Right renal cortex interstitium (tissue), 3 donors: Measurements from ENCODE around the gene MSANTD2. TPM values are rescaled to one million over a fixed set of nuclear protein-coding genes. Genes with fewer than 3 reads are reported as not detected.

ENCODE experiments used
- DNase-seq, 3 donors: peaks; one replicate each; pipeline ENCODE4 v3.0.0-alpha.2; 2013; ENCODE audit warnings: low read depth in 3 of 3, low spot score in 2 of 3
- polyA plus RNA-seq, 3 donors: library from polyadenylated mRNA; unstranded; fragments of 120-200 nt; gene quantifications; one replicate each; pipeline ENCODE4 v1.2.1, GENCODE V29; 2013; ENCODE audit not compliant: insufficient read length in 3 of 3

Gene MSANTD2
- 10 to 100 TPM; 24.3 to 25.7 (median 25.1) TPM for polyA plus RNA-seq

DNA sequence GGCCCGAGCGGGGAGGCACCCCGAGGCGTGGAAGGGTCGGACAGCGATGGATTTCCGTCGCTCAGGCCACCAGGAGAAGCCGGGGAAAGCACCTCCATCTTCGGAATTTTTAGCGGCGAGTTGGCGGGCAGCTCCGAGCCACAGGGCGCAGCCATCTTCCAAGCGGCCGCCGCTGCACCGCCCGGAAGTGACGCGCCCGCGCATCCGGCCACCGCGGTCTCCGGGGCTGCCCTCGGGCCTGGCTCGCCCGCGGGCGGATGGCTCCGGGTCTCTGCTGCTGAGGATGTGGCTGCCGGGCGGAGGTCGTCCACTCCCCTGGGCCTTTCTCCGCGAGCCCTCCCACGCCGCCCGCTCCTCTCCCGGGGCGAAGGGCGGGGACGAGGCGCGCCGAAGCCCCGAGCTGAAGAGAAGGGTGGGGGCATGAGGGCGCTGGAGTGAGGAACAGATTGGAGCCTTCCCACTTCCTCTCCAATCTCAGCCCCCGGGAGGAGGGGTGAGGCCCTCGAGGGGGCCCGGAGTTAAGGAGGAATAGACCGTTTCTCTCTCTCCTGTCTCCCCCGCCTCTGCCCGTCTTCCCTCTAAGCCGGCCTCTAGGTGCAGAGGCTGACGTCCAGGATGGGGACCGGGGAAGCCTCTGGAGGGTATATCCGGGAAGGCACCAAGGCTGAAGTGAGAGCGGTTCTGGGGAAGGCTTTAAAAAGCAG, at the start of gene MSANTD2:
TSS of gene MSANTD2 (minus strand) at position 181 of the 704 bp plus-strand sequence. CDS start at position 155, 26 bp downstream.
- peak; percentile 74 to 85 (median 84) for DNase-seq

DNA sequence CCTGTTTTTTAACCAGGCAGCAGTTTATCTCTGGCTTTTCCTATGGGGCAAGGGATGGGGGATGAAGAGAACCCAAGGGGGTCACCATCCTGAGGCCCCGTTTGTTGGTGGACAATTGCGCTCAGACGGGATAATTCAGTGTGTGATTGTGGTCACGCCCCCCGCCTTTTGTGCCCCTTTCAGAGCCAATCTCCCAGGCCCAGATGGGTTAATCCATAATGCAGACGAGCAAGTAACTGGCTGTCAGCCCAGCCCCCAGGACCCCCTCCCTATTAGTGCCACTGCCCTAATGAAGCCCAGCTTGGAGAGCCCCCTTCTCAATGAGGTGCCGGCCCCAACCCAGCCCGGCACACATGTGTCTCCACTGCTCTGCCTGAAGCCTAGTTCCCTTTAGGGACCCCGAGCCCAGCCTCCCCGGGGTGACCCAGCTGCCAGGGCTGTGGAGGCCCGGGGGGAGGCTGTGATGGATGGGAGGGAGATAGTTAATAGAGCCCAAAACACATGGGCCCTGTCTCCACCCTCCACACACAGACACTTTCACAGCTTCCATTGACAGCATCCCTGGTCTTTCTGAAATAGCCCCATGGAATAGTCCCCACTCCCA, 46.0 kb upstream of the MSANTD2 start:
- no peak for DNase-seq

DNA sequence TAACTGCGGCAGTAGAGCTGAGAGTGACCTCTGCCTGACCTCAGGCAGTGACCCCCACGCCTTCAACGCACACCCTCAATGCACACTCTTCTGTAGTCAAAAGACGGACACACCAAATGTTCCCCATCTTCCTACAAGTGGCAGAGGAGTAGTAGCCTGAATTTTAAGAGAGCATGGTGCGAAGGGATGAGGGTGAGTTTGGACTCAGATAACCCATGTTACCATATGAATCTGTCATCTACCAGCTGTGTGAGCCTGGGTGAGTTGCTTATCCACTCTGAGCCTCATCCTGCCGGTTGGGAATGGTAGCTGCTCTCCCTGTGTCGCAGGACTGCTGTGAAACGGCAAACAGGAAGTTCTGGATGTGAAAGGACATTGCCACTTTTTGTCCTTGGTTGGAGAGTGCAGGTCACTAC, 44.5 kb upstream of the MSANTD2 start:
- no peak for DNase-seq

DNA sequence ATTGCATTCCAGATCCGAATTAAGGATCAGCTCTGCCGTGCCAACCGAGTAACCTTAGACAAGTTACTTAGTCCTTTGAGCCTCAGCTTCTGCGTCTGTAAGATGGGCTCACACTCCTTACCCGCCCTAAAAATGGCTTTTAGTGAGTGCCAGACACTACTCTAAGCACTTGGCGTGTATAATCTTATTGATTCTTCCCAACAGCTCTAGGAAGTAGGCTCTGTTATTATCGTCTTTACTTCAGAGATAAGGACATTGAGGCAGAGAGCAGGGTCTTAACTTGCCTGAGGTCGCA, 43.4 kb upstream of the MSANTD2 start:
- DNase-seq: no peak

DNA sequence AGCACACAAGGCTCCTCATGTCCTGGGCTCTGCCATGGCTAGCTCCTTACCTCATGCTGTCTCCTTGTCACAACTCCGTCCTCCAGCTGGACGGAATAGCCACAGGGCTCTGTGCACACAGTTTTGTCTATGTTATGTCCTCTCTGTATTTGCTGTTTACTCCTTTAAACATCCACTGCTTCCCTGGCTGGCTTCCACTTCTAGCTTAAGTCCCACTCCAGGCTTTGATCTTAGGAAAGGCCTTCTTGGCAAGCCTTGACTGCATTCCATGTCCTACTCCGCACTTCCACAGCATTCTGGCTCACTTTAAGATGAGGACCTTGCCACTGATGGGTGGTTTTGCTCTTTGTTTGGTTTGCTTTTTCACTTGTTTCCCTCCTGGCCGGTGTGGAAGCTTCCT, 42.1 kb upstream of the MSANTD2 start:
- no peak for DNase-seq

DNA sequence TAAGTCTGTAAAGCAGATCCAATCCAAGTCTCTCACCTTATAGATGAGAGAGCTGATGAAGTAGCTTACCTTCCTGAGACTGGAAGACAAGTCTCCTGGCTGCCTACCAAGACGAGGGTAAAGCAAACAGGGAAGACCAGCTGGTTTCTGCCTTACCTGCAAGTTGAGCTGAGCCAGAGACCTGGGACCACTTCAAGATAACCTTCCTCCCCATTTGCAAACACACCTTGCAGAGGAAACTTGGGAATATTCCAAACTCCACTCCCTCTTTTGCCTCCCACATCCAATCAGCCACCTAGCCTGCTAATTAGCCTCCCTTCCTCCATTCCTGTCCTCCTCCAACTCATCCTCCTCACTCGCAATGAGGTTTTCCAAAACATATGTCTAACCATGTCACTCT, 41.6 kb upstream of the MSANTD2 start:
- DNase-seq: no peak

DNA sequence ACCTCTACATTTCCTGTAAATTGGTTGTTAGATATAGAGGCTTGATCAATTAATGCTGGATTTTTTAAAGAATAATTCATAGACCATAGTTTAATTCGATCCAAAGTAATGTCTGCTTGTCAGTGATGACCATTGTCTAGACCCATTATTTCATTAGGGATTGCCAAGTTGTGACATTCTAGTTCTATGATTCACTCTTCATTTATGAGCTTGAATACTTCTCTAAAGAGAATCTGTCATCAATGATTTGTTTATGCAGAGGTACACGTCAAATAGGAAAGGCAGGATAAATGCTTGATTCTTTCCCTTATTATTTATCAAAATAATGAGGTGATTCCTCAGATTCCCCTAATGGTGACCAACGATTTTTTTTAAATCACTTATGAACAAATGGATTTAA, 41.0 kb upstream of the MSANTD2 start:
- DNase-seq: no peak

DNA sequence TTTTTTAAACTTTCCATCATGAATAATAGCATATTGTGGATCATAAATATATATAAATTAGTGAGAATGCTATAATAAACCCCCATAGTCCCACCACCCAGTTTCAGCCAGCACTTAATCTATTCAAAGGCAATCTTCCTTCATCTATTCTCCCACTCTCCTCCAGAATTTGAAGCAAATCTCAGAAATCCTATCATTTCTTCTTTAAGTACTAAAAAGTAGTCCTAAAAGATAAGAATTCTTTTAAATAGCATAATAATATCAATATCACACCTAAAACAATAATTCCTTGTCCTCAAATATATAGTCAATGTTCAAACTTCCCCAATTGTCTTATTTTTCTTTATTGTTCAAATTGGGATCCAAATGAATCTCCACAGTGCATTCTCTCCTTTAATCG, 40.5 kb upstream of the MSANTD2 start:
- no peak for DNase-seq

DNA sequence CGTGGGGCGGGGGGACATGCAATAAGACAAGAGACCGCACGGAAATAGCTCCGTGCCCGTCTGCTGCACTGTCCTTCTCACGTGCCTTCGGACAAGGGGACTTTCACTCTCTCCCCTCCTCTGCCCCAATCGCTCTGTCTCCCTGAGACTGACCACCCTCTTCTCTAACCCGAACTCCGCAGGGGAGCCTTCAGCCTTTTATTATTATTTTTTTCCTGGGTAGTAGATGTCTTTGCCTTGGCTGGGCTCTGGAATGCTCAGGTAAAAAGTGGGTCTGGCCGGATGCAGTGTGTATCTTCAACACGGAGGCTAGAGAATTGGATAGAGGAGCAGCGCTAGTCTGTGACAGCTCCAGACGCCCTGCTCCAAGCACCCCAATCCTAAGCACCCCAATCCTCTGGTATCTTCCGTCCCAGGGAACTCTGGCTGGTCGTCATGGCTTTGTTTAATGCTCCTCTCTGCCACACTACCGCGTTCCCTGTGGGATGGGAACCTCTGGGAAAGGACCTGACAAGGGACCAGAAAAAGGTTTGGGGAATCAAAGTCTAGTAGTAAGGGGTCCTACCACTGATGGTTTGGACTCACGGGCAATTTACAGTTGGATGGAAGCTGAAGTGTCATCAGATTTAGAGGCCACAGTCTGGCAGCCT, 39.9 kb upstream of the MSANTD2 start:
- DNase-seq: no peak

DNA sequence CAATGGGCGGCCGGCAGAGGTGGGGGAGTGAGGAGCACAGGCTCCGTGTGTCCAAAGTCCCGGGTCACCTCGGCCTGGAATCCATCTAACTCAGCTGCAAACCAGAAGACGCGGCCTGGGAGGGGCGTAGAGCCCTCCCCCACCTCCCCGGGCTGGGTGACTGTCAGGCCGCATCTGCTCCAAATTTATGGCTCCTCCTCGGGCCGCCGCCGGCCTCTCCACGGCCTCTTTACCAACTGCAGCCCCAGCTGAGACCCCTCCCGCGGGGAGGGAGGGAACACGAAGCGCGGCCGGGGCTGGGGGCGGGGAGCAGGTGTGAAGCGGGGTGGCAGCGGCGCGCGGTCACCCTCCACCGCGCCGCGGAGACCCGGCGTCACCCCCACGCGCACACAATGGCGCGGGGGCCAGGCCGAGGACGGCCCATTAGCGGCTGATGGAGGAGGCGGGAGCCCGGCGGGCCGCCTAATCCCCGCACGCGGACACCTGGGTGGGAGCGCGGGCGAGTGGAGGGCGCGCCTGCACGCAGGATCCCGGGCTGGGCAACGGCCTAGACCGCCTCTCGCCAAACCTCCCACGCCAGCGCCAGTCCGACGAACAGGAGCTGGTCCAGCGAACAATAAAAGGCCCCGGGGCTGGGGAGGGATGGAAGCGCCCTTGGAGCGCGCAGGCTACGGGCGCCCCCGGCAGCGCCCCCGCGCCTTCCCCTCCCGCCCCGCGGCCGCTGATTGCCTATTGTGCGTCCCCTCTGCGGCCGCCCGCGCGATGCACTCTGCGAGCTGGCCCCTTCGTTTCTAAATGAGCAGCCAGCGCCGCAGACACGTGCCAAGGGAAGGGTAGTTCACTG, 39.1 kb upstream of the MSANTD2 start:
- no peak for DNase-seq

DNA sequence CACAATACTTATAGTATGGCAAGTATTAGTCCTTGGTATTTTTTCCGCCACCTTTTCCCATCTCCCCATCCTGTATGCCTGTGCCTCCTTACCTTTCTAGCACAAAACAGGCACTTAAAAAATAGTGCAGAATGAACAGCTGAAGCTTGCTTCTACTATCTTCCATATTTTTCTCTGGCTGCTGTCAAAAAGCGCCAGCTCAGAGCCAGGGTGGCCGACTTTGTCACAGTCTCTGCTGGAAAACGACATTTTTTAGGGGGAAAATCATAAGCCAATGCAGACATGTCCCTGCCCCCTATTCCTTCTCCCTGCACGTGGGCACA, 38.6 kb upstream of the MSANTD2 start:
- no peak for DNase-seq

DNA sequence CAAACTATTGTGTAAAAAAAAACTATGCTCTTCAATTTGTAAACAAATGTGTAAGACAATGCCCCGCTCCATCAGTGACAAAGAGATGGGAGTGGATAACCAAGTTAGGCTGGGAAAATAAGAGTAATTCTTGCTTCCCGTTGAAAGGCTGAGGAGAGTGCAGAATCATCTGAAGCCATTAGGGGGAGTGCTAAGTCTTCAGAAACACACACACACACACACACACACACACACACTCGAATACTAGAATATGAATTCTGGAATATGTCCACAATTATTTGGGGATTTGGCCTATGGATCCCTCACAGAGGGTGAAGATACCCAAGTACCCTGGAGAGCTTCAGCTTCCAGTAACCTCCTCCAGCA, 37.3 kb upstream of the MSANTD2 start:
- DNase-seq: no peak

DNA sequence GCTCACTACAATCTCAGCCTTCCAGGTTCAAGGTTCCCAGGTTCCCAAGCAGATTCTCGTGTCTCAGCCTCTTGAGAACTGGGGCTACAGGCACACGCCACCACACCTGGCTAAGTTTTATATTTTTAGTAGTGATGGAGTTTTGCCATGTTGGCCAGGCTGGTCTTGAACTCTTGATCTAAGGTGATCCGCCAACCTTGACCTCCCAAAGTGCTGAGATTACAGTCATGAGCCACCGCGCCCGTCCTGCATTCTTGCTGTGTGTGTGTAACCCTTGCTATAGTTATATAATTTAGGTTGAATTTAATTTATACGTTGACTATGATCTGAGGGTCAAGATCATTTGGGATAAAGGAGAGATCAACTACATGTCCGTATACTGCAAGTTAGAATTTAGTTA, 35.7 kb upstream of the MSANTD2 start:
- no peak for DNase-seq

DNA sequence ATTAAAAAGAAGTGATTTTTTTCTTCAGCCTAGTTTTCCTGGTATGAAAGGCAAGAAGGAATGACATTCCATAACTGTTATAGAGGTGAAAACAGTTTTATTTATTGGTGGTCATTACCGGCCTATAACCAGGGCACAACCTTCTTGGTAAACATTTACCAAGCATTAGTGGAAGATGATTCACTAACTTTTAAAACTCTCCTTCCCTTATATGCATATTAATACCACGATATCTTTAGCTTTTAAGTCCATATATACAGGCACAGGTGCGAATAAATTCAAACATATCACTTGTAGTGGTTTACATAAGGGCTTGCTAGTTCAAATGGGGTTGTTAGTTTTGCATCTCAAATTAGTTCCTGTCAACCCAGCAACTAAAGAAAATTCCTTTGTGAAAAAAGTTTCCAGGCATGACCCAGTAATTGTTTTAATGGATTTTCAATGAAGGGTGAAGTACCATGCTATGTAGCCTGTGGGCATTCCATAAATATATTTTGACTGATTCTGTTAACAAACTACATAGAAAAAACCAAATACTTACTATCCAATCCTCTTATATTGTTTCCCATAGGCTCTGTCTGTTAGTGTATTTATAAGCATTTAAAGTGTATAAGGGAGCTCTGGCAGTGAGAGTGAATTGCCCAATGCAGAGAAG, 34.4 kb upstream of the MSANTD2 start:
- no peak for DNase-seq

DNA sequence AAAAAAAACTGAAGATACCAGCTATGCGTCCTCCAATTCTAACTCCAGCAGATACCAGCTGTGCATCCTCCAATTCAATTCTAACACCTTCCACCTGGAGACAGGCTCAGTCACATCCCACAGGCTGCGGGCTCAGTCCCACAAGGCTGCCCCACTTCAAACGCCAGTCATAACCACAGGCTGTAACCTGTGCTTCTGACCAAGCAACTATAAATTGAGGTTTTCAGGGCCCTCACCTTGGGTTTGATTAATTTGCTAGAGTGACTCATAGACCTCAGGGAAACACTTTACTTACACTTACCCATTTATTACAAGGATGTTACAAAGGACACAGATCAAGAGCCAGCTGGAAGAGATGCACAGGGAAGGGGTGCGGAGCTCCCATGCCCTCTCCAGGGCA, 32.4 kb upstream of the MSANTD2 start:
- DNase-seq: no peak

DNA sequence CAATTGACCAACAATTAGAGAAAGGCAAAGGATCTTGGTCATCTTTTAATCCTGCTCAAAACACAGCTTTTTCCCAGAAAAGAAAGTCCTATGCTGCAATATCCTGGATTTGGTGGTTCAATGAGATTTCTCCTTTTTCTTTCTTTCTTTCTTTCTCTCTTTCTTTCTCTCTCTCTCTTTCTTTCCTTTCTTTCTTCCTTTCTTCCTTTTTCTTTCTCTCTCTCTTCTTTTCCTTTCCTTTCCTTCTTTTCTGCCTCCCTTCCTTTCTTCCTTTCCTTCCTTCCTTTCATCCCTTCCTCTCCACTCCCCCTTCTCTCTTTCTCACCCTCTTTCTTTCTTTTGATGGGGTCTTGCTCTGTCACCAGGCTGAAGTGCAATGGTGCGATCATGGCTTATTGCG, 31.7 kb upstream of the MSANTD2 start:
- DNase-seq: no peak

DNA sequence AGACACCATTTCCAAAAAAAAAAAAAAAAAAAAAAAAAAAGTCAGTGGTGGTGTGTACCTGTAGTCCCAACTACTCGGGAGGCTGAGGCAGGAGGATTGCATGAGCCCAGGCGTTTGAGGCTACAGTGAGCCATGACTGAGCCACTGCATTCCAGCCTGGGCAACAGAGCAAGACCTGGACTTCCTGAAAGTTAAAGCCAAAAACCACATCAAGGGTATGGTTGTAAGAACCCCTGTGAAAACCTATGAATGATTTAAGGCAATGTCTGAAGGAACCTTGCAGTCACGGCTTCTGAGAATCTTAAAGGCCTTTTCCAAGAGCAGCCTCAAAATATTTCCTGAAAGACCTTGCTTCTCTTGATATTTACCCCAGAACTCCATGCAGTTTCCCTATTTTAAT, 30.5 kb upstream of the MSANTD2 start:
- DNase-seq: no peak

DNA sequence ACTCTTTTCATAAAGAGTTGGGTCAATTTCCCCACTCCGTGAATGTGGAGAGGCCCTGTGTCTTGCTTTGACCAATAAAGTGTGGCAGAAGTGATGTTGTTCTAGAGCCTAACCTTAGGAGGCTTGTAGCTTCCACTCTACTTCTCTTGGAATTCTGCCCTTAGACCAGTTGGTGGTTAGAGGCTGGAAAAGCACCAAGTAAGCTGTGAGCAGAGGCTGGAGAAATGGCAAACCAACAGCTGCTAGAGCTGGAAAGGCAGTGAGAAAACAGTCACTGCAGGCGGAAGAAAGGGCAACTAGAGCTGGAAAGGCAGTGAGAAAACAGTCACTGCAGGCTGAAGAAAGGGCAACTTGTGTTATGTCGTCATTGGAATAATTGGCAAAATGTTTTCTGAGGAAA, 29.8 kb upstream of the MSANTD2 start:
- DNase-seq: no peak

DNA sequence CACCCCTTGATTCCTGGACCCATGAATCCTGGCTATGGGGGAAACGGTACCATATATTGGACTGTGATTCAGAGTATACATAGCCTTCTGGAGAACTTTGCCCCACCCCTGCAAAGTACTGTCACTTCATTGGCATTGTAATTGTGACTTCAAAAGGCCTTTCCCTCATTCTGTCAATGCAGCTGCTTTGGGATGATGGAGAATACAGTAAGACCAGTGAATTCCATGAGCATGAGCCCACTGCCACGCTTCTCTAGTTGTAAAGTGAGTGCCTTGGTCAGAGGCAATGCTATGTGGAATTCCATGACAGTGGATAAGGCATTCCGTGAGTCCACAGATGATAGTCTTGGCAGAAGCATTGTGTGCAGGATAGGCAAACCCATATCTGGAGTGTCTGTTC, 25.7 kb upstream of the MSANTD2 start:
- no peak for DNase-seq

DNA sequence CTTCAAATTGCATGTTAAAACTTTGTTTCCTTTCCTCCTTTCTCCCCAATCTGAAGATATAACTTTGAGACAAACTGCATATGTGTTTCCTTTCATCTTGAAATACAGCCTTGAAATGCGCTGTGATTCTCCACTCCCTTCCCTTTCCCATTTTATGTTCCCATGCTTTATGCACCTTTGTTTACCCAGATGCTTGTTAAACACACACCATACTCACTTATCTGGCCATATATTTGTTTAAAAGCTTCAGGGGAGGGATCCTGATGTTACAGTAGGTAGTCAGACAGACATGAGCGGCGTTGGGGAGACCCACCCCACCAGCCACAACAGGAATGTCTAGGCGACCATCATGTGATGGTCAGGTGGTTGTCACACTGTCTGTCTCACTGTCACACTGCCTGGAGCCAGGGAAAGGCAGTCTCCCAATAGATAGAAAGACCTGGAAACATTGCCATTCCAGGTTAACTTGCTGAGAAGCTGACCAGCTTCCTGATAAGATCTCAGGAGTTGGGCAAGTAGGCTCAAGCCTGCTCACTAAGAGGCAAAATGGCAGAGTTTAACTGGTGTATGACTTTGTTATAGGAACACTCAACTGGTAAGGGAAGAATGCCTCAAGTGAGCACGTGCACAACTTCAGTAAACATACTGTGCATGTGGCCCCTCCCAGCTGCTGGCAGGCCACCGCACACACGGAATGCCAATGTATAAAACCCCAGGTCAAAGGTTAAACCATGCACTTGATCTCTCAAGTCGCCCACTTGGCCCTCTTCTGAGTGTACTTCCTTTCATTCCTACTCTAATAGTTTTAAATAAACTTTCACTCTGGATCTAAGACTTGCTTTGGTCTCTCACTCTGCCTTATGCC, 23.5 kb upstream of the MSANTD2 start:
- DNase-seq: no peak
